GM12875 (cell line): ENCODE results near the gene SNRNP27.

Experiments
- H3K4me3 ChIP-seq: one replicate; pipeline ENCODE4 v1.5.1; 2011; ENCODE audit warnings: low read depth, low read length, control low read depth
- TF ChIP-seq, protein P1 (sequence below): IDR thresholded peaks from 2 replicates; pipeline ENCODE4 v1.5.1; 2011; ENCODE audit warnings: low read depth, mild to moderate bottlenecking, control low read depth, inconsistent platforms, low read length, moderate library complexity, borderline replicate concordance; ENCODE audit not compliant: insufficient read depth

The SNRNP27 gene

DNA sequence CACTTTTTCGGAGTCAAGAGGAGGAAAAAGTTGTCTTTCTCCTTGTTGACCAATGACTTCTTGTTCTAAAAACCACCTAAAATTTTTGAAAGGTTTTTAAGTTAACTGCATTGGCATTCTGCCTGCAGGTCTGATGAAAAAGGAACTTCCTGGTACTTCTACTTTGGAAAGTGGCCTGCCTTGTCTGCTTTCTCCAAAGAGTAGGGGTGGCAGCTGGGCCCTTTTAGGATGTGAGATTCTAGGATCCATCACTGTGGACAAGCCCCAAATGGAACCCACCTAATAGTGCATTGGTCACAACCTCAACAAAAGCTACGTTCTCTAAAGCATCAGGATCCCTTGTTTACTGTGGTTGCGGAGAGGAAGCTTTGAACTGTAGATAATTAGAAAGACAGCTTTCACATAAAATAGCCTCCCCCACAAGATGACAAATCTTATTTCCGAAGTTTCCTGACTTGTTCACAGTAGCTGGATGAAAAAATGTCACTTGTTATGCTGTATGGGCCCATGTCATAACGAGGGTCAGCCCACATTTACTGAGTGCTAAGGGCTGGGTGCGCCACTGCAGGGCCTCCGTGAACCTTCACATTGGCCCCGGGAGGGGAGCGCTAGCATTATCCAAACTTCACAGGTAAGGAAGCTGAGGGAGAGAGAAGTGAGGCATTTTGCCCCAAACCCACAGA is 50.2 kb downstream of the SNRNP27 start:
- TF ChIP-seq, protein P1, sequence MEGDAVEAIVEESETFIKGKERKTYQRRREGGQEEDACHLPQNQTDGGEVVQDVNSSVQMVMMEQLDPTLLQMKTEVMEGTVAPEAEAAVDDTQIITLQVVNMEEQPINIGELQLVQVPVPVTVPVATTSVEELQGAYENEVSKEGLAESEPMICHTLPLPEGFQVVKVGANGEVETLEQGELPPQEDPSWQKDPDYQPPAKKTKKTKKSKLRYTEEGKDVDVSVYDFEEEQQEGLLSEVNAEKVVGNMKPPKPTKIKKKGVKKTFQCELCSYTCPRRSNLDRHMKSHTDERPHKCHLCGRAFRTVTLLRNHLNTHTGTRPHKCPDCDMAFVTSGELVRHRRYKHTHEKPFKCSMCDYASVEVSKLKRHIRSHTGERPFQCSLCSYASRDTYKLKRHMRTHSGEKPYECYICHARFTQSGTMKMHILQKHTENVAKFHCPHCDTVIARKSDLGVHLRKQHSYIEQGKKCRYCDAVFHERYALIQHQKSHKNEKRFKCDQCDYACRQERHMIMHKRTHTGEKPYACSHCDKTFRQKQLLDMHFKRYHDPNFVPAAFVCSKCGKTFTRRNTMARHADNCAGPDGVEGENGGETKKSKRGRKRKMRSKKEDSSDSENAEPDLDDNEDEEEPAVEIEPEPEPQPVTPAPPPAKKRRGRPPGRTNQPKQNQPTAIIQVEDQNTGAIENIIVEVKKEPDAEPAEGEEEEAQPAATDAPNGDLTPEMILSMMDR: no peak
- H3K4me3 ChIP-seq: no peak overlapping the region

DNA sequence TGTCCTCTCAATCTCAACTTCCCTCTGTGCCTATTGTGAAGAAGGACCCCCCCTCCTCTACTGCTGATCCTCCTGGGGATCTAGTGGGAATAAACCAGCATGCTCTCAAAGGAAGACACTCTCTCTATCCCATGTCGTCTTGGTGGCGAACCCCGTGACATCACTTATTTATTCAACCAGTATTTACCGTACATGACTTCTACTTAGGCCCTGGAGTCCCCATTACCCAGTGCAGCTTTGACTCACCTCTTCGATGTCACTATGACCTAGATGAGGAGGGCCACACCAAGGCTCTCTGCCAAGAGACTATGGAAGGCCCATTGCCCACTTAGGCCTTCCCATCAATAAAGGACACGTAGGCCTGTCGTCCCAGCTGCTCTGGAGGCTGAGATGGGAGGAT is 51.0 kb downstream of the SNRNP27 start:
- TF ChIP-seq, protein P1: no peak
- no peak overlapping the region for H3K4me3 ChIP-seq

DNA sequence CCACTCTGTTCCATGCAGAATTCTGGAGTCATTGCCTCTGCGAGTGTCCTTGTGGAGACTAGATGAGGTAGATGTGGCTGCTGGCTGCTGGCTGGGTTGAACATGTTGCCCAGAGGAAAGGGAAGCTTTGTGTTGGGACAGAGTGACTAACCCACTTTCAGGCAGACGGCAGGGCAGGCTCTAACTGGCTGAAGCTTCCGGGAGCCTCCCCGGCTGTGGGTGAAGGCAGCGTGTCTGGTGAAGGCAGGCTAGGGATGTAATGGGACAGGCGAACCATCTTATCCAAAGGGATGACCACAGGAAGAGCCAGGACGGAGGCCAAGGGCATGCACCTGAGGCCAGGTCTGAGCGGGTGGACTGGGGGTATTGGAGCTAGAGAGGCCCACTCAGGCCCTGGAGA is 51.7 kb downstream of the SNRNP27 start:
- TF ChIP-seq, protein P1: no peak
- H3K4me3 ChIP-seq: no peak overlapping the region

DNA sequence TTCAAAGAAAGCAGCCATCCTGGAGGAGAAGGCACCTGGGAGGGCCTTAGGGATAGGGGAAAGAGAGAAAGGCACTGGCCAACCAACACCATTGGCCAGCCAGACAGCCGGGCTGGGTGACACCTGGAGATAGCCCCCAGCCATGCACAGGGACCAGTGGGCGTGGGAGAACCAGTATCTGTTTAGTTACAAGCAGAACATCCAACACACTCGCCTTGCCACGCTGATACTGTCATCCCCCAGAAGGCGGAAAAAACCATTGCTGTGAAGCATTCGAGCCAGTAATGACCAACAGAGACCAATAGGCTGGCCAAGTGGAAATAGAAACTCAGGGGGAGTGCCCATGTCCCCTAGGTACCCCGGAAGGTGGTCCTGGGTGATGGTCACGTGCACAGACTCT is 52.2 kb downstream of the SNRNP27 start:
- TF ChIP-seq, protein P1: no peak
- no peak overlapping the region for H3K4me3 ChIP-seq

DNA sequence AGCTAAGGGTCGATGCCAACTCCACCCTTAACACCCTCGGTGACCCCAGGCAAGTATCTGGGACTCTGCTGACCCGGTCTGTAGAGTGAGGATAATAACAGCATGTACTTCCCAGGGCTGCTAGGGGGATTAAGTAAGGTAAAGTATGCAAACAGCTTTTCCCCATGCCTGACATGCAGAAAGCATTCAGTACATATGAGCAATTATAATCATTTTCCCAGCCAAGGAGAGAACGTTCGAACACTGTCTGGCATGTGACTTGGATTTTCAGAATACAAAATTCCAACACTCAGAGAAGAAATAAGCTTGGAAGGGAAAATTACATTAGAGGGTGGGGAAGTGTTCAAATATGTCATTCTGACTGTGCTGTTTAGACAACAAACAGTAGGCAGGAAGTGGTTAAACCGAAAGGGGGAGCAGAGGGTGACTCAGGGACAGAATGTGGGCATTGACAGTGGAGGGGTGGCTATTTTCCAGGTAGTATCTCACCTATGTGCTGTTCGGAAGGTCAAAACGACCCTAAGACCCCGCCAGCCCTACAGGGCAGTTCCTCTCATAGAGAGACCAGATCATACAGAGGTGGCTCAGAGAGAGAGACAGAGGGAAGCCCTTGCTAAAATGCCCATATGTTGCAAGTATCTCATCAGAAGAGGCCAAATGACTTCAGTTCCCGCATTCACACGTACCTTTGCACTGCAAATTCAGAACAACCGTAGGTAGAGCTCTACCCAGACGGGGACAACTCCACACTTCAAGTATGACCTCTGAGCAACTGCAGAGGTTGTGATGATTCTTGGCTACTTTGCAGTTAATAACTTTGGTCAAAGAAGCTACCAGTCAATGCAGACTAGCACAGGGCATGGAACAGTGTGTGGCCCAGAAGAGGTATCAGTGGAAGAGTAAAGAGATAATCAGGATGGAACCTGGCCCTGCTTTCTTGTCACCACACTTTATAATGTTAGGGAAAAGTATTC is 52.9 kb downstream of the SNRNP27 start:
- TF ChIP-seq, protein P1: no peak
- no peak overlapping the region for H3K4me3 ChIP-seq

DNA sequence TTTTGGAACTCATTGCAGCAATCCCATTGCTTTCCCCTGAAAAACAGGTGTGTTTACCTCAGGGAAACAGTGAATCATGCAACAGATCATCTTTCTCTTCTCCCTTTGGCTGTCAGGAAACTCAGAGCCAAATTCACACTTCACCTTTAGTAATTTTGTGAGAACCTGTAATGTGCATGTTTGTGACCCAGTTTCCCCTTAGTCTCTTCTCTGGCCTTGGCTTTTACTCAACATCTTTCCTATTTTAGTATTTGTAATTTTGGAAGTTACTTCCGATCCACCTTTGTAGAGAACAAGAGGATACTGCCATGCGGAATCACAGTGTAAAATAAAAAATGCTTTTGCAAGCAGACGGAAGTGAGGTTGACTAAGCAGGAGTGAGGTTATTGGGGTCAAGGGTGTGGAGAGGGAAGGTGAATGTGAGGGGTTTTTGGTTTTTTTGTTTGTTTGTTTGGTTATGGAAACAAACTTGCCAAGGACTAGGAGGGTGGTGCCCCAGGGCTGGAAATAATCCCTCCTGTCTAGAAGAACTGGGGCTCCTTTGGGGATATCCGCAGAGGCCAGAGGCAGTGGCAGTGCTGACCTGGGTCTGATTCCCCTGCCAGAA is 53.7 kb downstream of the SNRNP27 start:
- TF ChIP-seq, protein P1: no peak
- H3K4me3 ChIP-seq: no peak overlapping the region
